ENCODE data around the gene CCDC17.

GRCh38 chr1:45610589-45611226, 13.1 kb downstream of the CCDC17 start:
- TF ChIP-seq CTCF (conservative IDR thresholded peaks at IDR 0.05; ENCODE audit: low read depth, low read length), result no peak
- no peak for TF ChIP-seq EZH2 (IDR thresholded peaks at IDR 0.05; ENCODE audit: low read length, unreplicated experiment)

All from PC-3 (cell line).